ENCODE measurements around the gene PAPPA2. TPM values are rescaled to one million over a fixed set of nuclear protein-coding genes. Genes with fewer than 3 reads are reported as not detected.

PAPPA2 gene
- total and polyA plus RNA-seq, 11 donors: 0.04 to 1.5 (median 0.38) TPM

GRCh38 chr1:176774224-176774623, 311.2 kb downstream of the PAPPA2 start:
- ATAC-seq (no peak), DNase-seq (no peak)
- Histone ChIP-seq H3K4me3 (no peak overlapping the region), H3K9me3 (no peaks in the 10 kb centered on the region), H3K27ac (no peak overlapping the region), H3K4me1 (no peaks in the 10 kb centered on the region), H3K36me3 (no peaks in the 10 kb centered on the region), H3K27me3 (no peaks in the 10 kb centered on the region)
- 62 to 88% (median 77%) methylated on average over 4 of the region's 4 CpGs for WGBS, 4 donors
- intact Hi-C loops (cut with DNase I): no loop called here
- TF ChIP-seq POLR2A (IDR thresholded peaks at IDR 0.05) (no peak), CTCF (IDR thresholded peaks at IDR 0.05) (no peak)

GRCh38 chr1:176775378-176775777, 312.4 kb downstream of the PAPPA2 start:
- ATAC-seq: no peak
- WGBS, 4 donors: 76 to 85% (median 80%) methylated on average over 3 of the region's 3 CpGs
- H3K9me3 ChIP-seq: no peaks in the 10 kb centered on the region
- DNase-seq: no peak
- no peak overlapping the region for H3K27ac ChIP-seq
- TF ChIP-seq POLR2A (IDR thresholded peaks at IDR 0.05): no peak
- TF ChIP-seq CTCF (IDR thresholded peaks at IDR 0.05): no peak
- no peaks in the 10 kb centered on the region for H3K4me1 ChIP-seq
- no peaks in the 10 kb centered on the region for H3K27me3 ChIP-seq
- intact Hi-C loops (cut with DNase I): no loop called here
- no peak overlapping the region for H3K4me3 ChIP-seq
- H3K36me3 ChIP-seq: no peaks in the 10 kb centered on the region

- Histone ChIP-seq H3K36me3 (no peaks in the 10 kb centered on the region), H3K27me3 (no peaks in the 10 kb centered on the region), H3K9me3 (no peaks in the 10 kb centered on the region), H3K27ac (no peak overlapping the region), H3K4me1 (no peaks in the 10 kb centered on the region), H3K4me3 (no peak overlapping the region)
- no peak for DNase-seq
- ATAC-seq: no peak
- 61 to 73% (median 72%) methylated on average over 3 of the region's 3 CpGs for WGBS, 4 donors
- TF ChIP-seq CTCF (IDR thresholded peaks at IDR 0.05) (no peak), POLR2A (IDR thresholded peaks at IDR 0.05) (no peak)
- intact Hi-C loops (cut with DNase I): no loop called here
Measured at GRCh38 chr1:176775996-176776395, 313.0 kb downstream of the PAPPA2 start.

- no peaks in the 10 kb centered on the region for H3K4me1 ChIP-seq
- ATAC-seq (no peak), DNase-seq (no peak)
- H3K9me3 ChIP-seq: no peaks in the 10 kb centered on the region
- intact Hi-C loops (cut with DNase I): no loop called here
- no peak overlapping the region for H3K27ac ChIP-seq
- no peaks in the 10 kb centered on the region for H3K36me3 ChIP-seq
- H3K4me3 ChIP-seq: no peak overlapping the region
- no peak for TF ChIP-seq POLR2A (IDR thresholded peaks at IDR 0.05)
- WGBS, 4 donors: 58 to 71% (median 64%) methylated on average over 1 of the region's 1 CpG
- H3K27me3 ChIP-seq: no peaks in the 10 kb centered on the region
Measured at GRCh38 chr1:176778056-176778455, 315.1 kb downstream of the PAPPA2 start.

GRCh38 chr1:176779992-176780328, 317.0 kb downstream of the PAPPA2 start:
- H3K4me3 ChIP-seq: no peak overlapping the region
- WGBS, 4 donors: 59 to 86% (median 69%) methylated on average over 1 of the region's 1 CpG
- H3K36me3 ChIP-seq: no peaks in the 10 kb centered on the region
- no peaks in the 10 kb centered on the region for H3K4me1 ChIP-seq
- H3K9me3 ChIP-seq: no peaks in the 10 kb centered on the region
- intact Hi-C loops (cut with DNase I): no loop called here
- ATAC-seq: no peak
- DNase-seq: no peak
- no peak for TF ChIP-seq CTCF (IDR thresholded peaks at IDR 0.05)
- no peak for TF ChIP-seq POLR2A (IDR thresholded peaks at IDR 0.05)
- no peak overlapping the region for H3K27ac ChIP-seq
- no peaks in the 10 kb centered on the region for H3K27me3 ChIP-seq
